ENCODE measurements around the gene EEF1A2.

The EEF1A2 gene

DNA sequence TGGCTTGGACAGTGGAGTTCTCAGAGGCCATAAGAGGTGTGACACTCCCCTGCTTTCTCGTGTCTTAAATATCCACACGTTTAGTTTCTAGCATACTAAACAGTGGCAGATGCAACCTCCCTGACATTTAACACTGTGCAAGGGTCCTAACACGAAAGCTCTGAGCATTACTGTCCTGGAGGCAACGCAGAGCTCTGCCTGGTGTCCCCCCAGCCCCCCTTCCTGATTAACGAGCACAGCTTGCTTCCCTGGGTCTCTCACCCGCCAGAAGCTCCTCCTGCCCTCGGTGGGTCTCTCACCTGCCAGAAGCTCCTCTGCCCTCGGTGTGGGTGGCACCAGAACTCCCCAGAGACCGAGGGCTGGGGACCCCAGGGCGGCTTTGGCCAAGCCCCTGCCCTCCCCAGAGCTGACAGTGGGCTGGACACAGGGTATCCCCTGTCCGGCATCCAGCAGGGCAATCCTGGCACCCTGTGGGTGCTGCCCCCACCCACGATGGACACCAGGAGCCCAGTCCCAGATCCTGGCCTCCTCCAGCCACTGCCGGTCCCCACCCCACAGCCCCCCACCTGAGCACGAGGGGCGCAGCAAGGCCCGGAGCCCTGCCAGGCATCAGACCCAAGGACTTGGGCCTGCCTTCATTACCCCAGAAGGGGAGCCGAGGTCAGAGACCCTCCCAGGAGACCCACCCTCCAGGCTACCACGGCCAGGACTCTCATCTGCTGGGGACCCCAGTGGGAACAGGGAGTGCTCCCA lies 14.1 kb downstream of the EEF1A2 start:
- Histone ChIP-seq H4K20me1 (ENCODE audit: insufficient read depth, low read length) (no peaks in the 10 kb centered on the region), H3K9me3 (ENCODE audit: low read length) (no peaks in the 10 kb centered on the region), H3K36me3 (ENCODE audit: insufficient read depth, low read length) (no peaks in the 10 kb centered on the region), H3K27me3 (ENCODE audit: insufficient read depth, low read length) (0 out of 2 replicates have a peak, but pooled peaks cover 3% of the 10 kb centered on the region), H3K9ac (ENCODE audit: low read length) (no peak overlapping the region), H3K4me3 (ENCODE audit: low read depth, low read length, poor library complexity, severe bottlenecking) (no peak overlapping the region), H3F3A (ENCODE audit: insufficient read depth, low read length) (no peaks in the 10 kb centered on the region), H2AFZ (ENCODE audit: low read length) (no peak overlapping the region), H3K27ac (ENCODE audit: low read depth, low read length, poor library complexity, severe bottlenecking) (no peak overlapping the region), H3K9me2 (ENCODE audit: low read depth, low read length) (no peaks in the 10 kb centered on the region), H3K79me2 (ENCODE audit: insufficient read depth, low read length) (no peaks in the 10 kb centered on the region), H3K4me2 (ENCODE audit: low read length) (no peak overlapping the region), H3K4me1 (ENCODE audit: insufficient read depth, low read length, severe bottlenecking) (no peaks in the 10 kb centered on the region)
- TF ChIP-seq EZH2 (IDR thresholded peaks at IDR 0.05; ENCODE audit: borderline replicate concordance, low read length): no peak
- TF ChIP-seq, protein P1, sequence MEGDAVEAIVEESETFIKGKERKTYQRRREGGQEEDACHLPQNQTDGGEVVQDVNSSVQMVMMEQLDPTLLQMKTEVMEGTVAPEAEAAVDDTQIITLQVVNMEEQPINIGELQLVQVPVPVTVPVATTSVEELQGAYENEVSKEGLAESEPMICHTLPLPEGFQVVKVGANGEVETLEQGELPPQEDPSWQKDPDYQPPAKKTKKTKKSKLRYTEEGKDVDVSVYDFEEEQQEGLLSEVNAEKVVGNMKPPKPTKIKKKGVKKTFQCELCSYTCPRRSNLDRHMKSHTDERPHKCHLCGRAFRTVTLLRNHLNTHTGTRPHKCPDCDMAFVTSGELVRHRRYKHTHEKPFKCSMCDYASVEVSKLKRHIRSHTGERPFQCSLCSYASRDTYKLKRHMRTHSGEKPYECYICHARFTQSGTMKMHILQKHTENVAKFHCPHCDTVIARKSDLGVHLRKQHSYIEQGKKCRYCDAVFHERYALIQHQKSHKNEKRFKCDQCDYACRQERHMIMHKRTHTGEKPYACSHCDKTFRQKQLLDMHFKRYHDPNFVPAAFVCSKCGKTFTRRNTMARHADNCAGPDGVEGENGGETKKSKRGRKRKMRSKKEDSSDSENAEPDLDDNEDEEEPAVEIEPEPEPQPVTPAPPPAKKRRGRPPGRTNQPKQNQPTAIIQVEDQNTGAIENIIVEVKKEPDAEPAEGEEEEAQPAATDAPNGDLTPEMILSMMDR (IDR thresholded peaks at IDR 0.05; ENCODE audit: low read length): no peak

DNA sequence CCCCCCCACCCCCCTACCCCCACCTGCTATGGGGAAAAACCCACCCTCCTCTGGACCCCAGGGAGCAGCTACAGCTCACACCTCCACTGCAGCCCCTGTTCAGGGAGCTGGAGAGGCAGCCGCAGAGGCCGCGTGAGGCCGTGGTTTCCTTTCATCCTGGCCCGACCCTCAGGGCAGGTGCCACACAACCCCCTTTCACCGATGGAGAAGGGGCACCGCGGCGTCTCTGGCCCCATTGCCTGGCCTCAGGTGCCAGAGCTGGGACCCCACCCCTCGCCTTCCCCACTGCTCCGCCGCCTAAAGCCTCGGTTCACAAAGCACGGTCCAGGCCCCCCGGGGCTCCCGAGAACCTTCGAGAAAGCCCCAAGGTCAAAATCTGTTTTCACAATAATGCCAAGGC lies 14.6 kb downstream of the EEF1A2 start:
- Histone ChIP-seq H3F3A (ENCODE audit: insufficient read depth, low read length) (no peaks in the 10 kb centered on the region), H4K20me1 (ENCODE audit: insufficient read depth, low read length) (no peaks in the 10 kb centered on the region), H3K79me2 (ENCODE audit: insufficient read depth, low read length) (no peaks in the 10 kb centered on the region), H3K9ac (ENCODE audit: low read length) (no peak overlapping the region), H2AFZ (ENCODE audit: low read length) (no peak overlapping the region), H3K36me3 (ENCODE audit: insufficient read depth, low read length) (no peaks in the 10 kb centered on the region), H3K4me3 (ENCODE audit: low read depth, low read length, poor library complexity, severe bottlenecking) (no peak overlapping the region), H3K27me3 (ENCODE audit: insufficient read depth, low read length) (0 out of 2 replicates have a peak, but pooled peaks cover 3% of the 10 kb centered on the region), H3K9me3 (ENCODE audit: low read length) (no peaks in the 10 kb centered on the region), H3K27ac (ENCODE audit: low read depth, low read length, poor library complexity, severe bottlenecking) (no peak overlapping the region), H3K4me1 (ENCODE audit: insufficient read depth, low read length, severe bottlenecking) (no peaks in the 10 kb centered on the region), H3K4me2 (ENCODE audit: low read length) (no peak overlapping the region), H3K9me2 (ENCODE audit: low read depth, low read length) (no peaks in the 10 kb centered on the region)
- TF ChIP-seq, protein P1 (IDR thresholded peaks at IDR 0.05; ENCODE audit: low read length): no peak
- no peak for TF ChIP-seq EZH2 (IDR thresholded peaks at IDR 0.05; ENCODE audit: borderline replicate concordance, low read length)

DNA sequence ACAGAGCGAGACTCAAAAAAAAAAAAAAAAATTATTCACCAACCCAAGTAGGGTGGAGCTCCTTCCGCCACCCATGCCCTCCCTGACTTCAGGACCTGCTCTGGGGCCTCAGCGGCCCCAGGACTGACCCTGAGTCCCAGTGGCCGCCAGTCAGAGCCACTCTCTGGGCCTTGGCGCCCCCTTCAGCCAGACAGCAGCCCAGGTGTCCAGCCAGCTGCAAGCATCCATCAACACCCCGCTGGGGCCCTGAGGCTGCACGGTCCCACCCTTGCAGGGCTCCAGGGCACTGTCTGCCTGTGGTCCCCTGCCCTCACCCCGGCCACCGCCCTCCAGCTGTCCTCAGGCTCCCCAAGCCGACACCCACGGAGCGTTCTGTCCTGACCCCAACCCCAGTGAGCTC lies 15.0 kb downstream of the EEF1A2 start:
- Histone ChIP-seq H3K27me3 (ENCODE audit: insufficient read depth, low read length) (0 out of 2 replicates have a peak, but pooled peaks cover 3% of the 10 kb centered on the region), H3K79me2 (ENCODE audit: insufficient read depth, low read length) (no peaks in the 10 kb centered on the region), H3K9ac (ENCODE audit: low read length) (no peak overlapping the region), H3K27ac (ENCODE audit: low read depth, low read length, poor library complexity, severe bottlenecking) (no peak overlapping the region), H3F3A (ENCODE audit: insufficient read depth, low read length) (no peaks in the 10 kb centered on the region), H3K4me2 (ENCODE audit: low read length) (no peak overlapping the region), H3K4me3 (ENCODE audit: low read depth, low read length, poor library complexity, severe bottlenecking) (no peak overlapping the region), H2AFZ (ENCODE audit: low read length) (no peak overlapping the region), H3K9me2 (ENCODE audit: low read depth, low read length) (no peaks in the 10 kb centered on the region), H4K20me1 (ENCODE audit: insufficient read depth, low read length) (no peaks in the 10 kb centered on the region), H3K4me1 (ENCODE audit: insufficient read depth, low read length, severe bottlenecking) (no peaks in the 10 kb centered on the region), H3K9me3 (ENCODE audit: low read length) (no peaks in the 10 kb centered on the region), H3K36me3 (ENCODE audit: insufficient read depth, low read length) (no peaks in the 10 kb centered on the region)
- TF ChIP-seq EZH2 (IDR thresholded peaks at IDR 0.05; ENCODE audit: borderline replicate concordance, low read length): no peak
- TF ChIP-seq, protein P1 (IDR thresholded peaks at IDR 0.05; ENCODE audit: low read length): peak; percentile 14; the same call in 1 of the 2 replicates

Measured in OCI-LY1 (cell line).